GM18520 (cell line): ENCODE measurements around the gene SMIM10L1.

Experiments used
- ATAC-seq: cut with Tn5 transposase; IDR thresholded peaks from one replicate; pipeline ENCODE4 v1.9.1; 2021; ENCODE audit not compliant: unreplicated experiment

The SMIM10L1 gene

DNA sequence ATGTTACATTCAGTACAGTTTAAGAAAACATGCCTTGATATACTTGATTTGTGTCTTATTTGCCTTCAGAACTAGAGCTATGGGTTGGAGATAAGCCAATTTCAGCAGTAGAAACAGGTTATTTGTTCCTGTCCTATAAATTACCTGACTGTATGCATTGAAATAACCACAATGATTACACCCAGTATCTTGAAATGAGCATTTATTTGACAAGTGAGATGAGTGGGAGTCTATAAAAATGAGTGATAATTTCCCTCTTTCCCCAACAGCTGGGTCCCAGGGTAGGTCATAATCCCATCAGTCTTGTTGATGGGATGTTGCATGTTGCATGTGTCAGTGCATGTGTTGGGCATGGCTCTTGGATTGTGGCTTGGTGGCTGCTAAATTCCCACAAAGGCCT is 12.0 kb downstream of the SMIM10L1 start:
- no peak for ATAC-seq

DNA sequence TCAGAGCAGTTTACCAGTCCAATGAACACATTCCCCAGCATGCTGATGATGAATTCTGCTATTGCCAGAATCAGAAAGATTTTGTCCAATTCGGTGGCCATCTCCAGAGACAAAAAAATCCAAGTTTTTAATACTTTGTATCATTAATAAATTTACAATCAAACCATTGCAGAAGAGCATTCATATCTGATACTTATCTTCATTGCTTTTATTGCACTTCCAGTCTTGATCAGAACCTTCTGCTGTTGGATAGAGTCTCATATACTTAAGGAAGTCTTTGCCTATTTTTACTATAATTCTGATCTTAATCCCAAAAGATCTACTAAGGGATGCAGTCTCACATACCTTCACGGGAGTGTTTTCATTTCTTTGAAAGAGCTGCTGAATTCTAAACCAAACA is 15.8 kb downstream of the SMIM10L1 start, which contains the start of gene TAS2R42:
TAS2R42 (minus strand) TSS at position 101 of the 400 bp plus-strand sequence; CDS start at position 101, 0 bp downstream.
- no peak for ATAC-seq

DNA sequence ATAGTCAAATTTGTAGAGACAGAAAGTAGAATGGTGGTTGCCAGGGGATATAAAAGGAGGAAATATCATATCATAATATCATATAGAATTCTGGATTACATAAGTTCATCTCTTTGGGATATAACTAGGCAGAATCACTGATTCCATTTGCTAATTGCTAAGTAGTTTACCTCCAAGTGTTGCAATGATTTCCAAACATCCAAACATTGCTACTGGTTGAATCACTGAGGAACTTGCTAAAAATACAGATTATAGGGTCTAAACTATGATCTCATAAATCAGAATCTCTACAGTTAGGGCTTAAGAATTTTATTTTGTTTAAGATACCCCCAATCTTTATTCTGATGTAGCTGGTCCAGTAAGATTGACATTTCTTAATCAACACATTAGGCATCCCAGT is 31.8 kb downstream of the SMIM10L1 start:
- ATAC-seq = no peak

DNA sequence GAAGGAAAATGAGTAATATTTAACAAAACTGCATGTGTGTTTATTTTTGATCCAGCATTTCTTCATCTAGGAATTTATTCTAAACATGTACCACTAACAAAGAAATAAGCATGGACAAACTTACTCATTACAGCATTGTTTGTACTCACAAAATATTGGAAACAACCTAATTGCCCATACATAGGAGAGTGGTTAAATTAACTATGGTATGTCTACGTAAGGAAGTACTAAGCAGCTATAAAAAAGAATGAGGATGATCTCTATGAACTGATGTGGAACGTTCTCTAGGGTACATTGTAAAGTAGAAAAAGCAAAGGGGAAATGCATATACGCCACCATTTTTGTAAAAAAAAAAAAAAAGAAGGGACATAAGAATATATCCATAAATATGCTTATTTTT is 33.2 kb downstream of the SMIM10L1 start:
- no peak for ATAC-seq

DNA sequence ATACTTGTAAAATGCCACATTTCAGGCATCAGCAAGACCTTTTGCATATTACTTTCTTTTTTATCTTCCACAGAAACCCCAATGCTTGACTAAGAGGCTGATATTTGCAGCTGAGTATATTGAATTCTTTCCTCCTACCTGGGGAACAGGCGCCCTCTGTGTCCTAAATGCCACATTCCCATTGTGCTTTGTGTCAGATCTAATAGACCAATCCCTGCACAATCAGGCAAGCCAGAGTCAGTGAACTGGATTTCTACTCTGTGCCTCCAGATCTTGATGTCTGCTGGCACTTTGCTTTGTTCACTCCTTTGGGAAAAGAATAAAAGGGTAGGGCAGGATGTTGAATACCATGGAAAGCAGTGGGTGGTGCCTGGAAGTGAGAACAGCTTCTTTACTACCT is 38.1 kb downstream of the SMIM10L1 start:
- no peak for ATAC-seq
